OCI-M1 (cell line): ENCODE measurements around the gene CACNA2D2.

Experiments used
- DNase-seq: peaks from one replicate; lab custom pipeline; 2025; lab: John Stamatoyannopoulos, UW

Gene CACNA2D2

DNA sequence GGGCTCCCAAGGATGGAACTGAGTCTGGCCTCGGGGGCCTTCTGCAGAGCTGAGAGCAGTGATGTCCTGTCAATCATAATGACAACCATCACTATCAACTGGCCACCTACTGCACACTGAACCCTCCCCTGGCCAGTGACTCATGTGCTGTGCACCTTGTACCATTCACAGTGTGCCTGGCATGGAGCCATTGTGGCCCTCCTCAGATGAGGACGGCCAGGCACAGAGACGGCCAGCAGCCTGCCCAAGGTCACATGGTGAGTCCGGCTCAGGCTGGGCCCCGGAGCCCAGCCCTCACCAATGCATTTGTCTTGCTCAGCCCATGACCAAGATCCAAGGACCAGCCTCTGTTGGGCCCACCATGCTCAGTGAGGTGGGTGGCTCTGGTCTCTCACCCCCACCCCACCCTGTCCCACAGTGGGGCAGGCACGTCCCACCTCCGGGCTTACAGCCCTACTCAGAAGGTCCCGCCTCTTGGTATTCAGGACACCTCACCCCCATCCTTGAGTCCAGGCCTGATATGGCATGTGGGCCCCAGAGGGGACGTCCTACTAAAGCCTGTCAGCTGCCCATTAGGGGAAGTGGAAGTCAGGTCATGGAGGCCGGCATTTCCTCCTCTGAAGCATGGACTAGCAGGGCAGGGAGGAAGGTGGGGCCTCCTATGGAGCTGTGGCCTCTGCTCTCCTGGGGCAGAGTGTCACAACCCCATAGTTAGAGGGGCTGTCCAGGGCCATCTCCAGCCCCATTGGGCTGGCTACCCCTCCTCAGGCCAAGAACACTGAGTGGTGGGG lies 108.2 kb downstream of the CACNA2D2 start:
- no peak for DNase-seq

DNA sequence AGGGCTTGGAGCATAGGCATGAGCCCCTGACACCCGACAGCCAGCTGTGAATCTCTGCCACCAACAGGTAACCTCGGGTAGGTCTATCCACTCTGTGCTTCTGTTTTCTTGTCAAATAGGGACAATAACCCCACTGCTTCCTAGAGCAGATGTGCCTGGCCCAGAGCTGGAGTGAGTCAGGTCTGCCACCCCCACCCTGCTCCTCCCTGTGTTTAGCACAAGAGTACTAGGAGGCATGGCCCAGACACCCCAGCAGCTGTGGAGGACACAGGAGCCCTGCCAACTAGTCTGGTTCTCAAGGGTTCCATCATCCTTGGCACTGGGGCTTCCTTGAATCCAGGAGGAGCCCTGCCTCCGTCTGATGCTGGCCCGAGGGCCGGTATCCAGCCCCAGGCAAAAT lies 110.4 kb downstream of the CACNA2D2 start:
- no peak for DNase-seq

DNA sequence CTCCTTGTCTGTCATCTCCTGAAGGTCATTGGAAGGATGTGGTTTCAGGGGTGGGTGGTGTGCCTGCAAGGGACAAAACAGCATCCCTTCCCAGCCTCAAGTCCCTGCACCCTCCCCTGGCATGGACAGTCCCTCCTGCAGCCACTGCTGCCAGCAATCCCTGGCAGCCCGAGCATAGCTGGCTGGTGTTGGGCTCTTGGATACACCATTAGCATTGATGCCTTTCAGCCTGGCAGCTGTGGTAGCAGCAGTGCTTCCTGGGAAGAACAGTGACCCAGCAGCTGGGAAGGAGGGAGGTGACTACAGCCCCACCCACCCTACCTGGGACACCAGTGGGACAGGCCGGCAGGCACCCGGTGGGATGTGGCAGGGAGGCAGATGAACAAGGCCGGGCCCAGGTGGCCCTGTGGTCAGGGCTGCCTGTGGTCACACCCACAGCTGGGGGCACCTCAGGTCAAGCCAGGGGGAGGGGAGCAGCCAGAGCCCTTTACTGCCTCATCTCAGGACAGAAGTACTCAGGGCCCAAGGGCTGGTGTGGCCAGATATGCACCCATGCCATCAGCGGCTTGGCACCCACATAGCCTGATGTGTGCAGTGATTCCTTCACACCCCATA lies 111.2 kb downstream of the CACNA2D2 start:
- no peak for DNase-seq

DNA sequence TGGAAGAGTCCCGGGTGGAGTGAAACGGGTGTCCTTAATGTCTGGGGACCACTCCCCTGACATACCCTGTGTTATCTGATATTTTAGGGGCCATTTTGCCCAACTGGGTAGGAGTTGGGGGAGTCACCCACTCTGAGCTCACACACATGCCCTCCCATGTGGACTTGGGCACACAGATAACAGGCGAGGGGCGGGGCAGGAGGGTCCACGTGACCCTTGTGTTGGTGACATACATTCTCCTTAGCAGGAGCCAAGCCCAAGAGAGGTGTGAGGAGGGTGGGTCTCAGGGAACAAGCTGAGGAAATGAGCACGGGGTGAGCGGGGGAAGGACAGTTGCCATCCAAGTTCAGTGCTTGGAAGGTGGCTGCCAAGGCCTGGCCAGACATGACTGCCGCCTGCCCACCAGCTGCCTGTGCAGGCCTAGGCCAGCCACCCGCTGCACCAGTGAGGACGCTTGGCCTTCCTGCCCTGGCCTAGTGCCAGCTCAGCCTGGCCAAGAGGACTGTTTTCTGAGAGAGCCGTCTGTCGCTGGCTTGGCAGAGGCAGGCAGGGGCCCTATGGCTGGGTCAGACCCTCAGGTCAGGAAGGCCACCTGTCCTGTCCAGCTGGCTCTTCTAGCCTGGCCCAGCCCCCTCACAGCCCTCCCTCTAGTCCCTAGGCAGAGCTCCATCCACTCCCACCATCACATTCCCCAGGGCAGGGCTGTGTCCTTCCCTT lies 112.8 kb downstream of the CACNA2D2 start:
- peak; percentile 41 for DNase-seq

DNA sequence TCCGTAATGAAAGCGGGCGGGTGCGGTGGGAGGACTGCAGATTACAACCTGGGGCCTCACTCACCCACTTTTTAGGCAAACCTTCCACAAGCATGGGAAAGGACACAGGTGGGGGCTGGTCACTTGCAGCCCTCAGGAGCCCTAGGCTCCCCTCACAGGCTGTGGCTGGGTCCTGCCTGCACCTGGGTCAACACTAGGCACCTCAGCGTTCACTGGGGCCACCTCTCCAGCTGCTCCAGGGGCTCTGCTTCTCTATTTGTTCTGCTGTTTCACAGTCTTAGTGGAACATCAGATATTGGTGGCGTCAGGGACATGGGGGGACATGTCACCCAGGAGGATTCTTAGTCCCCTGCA lies 114.0 kb downstream of the CACNA2D2 start:
- no peak for DNase-seq

DNA sequence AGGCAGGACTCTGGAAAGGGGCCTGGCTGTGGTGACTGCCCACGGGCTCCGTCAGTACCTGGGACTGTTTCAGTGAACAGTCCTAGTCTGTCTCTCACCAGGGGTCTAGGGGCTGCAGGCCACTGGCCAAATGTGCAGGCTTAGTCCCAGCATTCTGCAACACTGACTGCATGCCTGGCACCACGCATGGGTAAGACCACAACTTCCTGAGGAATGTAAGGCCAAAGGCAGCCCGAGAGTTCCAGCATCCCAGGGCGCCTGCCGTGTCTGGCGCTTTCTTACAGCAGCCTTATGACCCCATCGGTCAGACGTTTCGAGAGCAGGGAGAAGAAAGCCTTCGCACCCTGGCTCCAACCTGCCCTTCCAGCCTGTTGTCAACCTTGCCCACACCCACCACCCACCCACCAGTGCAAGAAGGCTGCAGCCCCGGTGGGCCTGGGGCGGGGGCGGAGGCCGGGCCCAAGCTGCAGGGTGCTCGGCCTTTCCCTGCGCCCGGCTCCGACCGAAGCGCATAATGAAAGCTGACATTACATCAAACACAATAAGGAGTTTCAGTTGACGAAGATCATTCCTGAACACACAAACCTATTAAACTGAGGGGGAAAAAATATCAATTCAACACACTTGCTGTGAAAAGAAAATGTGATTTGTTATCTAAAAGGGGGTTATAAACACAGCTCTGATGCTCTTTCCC lies 114.6 kb downstream of the CACNA2D2 start:
- no peak for DNase-seq

DNA sequence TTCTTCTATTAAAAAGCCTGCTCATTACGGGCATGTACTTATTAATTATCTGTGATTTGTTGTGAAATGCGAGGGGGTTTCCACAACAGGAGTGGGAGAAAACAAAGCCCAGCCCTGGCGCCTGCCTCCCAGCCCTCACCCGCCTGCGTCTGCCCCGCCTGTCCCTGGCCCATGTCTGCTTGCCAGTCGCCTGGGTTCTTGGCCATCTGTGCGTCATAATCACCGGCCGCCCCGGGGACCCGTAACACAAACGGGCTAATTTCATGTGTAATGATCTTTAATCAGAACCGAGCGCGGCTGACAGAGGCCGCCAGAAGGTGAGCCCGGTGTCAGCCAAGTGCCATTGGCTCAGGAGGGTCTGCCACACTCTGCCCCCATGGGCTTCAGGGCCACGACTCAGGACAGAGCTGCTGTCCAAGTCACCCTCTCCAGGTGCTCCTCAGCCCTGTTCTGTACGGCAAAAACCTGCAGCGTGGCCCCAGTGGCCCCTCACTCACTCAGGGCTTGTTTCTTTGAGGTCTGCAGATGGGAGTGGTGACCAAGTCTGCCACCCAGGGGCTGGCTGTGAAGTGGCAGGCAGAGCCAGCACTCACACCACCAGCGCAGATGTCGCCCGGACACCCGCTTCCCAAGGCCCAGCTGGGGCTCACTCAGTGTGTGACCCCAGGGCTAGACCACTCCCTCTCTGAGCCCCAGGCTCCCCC lies 115.3 kb downstream of the CACNA2D2 start:
- peak; percentile 8 for DNase-seq

DNA sequence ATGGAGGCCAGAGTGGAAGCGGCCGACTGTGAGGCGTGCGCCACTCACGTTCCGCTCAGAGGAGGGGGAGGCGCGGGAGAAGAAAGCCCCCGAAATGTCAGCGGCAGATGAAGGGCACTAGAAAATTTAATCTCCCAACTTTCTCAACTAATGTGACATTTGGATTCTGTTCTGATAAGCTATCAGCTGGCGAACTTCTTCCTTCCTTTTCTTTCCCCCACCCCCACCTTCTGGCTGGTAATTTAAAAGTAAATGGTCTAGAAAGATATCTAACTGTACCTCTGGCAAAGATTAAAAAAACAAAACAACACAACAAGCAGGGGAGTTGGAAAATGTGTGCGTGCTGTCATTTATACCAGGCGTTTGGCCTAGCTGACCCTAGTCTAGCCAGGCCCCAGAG lies 117.7 kb downstream of the CACNA2D2 start:
- no peak for DNase-seq

DNA sequence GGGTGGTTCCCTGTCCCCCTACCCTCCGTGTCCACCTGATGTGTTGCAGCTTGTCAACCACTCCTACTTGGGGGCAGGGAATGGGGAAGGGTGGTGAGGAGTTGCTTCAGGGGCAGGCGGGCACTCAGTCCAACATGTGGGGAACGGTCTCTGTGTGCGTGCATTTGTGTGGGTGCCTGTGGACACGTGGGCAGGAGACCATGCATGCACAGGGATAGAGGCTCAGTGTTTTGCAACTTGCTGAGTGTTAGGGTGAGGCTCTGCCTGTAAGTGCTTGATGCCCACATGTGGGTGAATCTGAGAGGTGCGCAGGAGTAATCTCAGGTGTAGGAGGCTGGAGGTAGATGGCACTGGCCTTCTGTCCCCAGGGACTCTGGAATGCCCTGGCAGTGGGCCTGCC lies 119.7 kb downstream of the CACNA2D2 start:
- no peak for DNase-seq

DNA sequence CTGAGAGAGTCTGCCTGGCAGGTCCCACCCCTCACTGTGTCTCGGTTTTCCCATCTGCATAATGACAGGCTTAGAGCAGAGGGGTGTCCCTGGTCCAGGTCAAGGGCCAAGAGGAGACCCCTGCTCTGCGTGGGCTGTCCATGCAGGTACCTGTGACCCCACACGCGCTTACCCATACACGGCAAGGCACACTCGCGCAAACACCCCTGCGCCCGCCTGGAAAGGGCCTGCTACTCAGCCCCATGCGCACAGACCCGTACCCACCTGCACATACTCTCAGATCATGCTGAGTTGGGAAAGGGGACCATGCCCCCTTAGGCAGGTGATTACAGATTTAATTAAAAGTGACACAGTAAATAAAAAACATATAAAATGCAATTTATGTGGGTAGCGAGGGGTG lies 120.7 kb downstream of the CACNA2D2 start:
- DNase-seq, result no peak

DNA sequence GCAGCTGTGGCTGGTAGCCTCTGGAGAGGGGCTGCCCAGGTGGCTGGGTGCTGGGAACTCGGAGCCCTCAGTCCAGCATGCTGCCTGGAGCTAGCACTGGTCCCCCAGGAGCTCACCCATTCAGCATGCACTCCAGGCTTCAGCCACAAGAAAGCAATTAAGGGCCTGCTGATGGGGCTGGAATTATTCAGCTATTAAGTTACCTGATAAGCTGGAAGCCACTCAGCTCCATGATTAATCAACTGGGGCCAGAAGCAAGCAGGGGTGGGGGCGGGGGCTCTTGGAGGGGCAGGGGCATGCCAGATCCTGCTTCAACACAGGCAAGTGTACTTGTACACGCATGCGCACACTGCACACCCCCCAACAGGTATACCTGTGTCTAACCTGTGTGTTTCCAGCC lies 122.1 kb downstream of the CACNA2D2 start:
- no peak for DNase-seq

DNA sequence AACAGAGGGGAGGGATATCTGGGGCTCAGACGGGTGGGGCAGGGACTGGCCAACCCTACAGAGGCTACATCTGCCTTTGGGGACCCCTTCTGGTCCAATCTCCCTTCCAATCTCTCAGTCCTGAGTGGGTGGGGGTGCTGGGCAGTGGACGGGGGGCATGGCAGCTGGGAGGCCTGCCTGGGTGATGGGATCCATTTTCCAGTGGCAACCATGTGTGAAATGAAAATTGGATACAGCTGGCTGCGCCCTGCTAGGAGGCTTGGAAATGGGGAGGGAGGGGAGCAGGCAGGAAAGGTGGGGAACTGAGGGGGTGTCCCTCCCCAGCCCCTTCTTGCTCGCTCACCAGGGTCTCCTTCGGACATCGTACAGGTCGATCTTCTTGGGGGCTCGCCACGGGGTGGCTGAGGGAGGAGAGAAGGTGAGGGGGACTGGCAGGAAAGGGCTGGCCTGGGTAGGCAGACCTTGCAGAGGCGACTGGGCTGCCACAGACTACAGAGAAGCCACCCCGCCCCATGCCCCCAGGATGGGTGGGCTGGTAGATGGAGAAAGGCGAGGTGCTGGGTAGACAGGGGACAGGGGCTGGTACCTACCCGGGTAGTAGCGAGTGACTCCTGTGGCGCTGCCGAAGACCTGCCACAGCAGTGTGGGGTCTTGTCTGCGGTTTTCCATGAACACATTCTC lies 122.9 kb downstream of the CACNA2D2 start:
- DNase-seq, result no peak

DNA sequence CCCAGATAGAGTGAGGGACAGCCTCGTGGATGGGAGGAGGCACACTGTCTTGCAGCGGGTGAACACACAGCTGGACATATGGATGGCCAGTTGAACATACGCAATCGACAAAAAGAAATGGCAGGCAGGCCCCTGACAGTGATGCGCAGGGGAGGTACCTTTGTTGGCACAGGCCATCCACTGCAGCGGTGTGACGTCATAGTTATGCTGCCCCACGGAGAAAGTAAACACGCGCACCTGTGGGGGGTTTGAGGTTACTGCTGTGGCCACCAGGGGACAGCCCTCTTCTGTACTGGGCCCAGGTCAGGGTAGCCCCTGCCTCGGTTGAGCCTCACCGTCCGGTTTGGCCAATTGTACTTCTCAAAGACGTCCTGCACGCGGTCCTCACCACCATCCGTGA lies 124.7 kb downstream of the CACNA2D2 start:
- DNase-seq, result no peak

DNA sequence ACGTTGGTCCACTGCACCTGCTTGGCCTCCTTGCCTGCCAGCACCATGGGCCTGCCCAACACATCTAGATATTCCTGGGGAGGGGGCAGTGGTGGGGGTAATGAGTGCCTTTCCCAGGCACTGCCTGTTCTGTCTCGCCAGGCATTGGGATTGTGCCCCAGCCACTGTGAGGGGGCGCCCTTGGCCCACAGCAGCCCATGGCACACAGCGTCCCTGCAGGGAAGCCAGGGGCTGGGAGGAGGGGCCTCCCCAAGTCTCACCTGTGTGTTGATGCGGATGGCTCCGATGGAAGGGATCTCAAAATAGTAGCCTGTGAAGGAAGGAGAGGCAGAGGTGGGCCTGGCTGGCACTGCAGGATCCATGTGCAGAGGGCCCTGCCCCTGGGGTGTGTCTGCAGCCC lies 125.4 kb downstream of the CACNA2D2 start:
- DNase-seq, result no peak

DNA sequence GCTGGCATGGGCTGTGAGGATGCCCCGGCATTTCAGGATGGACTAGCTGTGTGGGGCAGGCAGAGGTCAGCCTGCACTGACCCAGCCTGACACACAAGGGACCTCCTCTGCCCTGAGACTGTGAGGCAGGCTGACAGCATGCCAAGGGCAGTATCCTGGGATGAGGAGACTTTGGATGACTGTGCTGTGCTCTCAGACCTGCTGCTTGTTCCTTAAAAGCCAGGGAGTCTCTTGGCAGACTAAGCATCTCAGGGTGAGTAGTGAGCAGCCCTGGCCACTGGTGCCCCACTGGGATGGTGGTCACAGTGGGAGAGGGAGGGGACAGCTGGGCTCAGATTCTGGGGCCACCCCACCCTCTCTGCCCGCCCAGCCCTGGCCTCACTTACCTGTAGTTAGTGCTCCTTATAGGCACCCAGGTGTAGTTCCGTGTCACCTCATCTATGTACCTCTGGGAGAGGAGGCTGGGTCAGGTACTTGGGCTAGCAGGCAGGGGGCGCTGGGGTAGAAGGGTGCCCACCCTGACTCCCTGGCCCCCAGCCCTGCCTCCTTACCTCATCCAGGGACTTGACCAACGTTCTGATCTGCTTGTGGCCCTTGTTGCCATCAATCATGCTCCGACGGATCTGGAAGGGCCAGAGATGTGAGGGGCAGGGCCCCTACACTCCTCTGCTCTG lies 128.0 kb downstream of the CACNA2D2 start:
- no peak for DNase-seq

DNA sequence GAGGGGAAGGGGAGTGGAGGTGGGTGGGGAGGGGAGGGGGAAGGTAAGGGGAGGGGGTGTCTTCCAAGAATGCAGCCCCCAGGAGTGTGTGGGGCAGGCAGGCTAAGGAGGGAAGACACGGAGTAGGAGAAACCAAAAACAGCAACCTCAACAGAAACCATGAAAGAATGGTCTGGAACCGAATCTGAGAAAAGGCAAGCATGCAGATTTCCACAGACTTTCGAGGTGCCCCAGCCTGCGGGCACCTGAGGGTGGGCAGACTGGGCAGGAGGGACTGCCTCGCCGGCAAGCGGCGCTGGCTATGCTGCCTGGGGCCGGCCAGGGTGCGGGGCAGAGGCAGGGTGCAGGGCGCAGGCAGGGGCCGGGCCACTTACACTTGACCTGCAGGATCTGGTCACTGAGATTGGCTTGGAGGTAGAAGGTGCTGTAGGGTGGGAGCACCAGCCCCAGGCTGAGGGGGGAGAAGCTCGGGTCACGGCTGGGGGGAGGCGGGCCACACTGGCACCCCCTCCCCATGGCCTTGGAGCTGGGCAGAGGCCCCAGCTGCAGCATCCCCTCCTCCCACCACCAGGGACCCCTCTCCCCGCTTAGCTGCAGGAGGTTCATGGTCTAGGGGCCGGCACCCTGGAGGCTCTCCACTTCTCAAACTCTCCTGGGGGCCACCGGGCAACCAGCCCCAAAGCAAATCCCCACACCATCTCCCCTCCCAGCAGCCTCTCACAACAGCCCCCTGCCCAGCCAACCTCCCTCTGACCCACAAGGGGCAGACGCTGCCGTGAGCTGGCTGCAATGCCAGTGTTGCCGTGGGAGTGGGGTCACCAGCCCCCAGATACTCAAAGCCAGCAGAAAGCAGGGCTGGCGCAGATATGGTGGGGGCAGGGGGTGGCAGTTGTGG lies 128.8 kb downstream of the CACNA2D2 start:
- no peak for DNase-seq

DNA sequence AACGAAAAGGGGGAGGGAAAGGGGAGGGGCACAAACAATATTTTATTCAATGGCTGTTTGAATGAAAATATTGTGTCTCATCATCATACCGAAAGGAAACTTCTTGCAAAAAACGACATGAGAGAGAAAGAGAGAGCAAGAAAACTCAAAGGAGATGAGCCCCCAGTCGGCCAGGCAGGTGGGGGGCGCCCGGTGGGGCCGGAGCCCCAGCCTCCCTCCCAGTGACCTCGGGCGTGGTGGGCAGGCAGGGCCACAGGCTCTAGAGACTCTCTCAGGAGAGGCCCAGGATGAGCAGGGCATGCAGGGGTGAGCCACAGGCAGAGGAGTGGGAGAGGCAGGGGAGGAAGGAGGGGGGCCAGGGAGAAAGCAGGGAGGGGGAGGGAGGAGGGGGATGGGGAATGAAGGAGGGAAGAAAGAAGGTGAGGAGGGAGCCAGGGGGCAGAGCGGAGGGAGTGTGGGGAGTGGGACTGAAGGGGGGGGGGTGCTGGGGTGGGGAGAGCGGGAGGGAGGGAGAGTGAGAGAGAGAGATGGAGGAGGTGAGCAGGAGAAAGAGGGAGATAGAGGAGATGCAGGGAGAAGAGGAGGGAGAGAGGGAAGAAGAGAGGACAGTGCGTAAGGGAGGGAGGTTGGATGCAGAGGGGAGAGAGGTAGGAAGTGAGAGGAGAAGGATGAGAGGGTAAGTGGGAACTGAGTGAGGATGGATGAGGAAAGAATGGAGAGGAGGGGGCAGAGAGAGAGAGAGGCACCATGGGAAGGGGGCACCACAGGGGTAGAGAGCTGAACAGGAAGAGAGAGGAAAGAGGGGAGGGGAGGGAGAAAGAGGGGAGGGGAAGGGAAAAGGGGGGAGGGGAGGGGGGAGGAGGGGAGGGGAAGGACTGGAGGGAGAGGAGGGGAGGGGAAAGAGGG lies 130.0 kb downstream of the CACNA2D2 start:
- no peak for DNase-seq

DNA sequence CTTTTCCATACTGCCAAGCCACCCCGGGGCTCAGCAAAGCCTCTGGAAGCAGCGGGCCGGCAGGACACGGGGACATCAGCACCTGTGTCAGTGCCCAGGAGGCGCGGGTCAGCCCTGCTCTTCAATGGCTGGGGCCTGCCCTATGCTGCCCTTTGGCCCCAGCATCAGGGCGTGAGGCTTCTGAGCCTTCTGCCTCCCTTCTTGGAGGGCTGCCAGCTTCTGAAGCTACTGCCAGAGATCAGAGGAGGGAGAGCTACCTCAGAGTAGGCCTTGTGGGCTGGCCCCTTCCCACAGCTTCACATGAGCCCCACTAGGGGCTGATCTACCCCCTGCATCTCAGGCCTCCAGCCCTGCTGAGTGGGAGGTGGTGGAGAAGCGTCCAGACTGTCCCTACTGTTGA lies 131.1 kb downstream of the CACNA2D2 start:
- peak; percentile 48 for DNase-seq
